CD14-positive monocyte (primary cell): ENCODE data around the gene SEL1L3. TPM values are rescaled to one million over a fixed set of nuclear protein-coding genes. Genes with fewer than 3 reads are reported as not detected.

Source experiments
- DNase-seq, 3 donors: peaks; one replicate each; pipeline ENCODE4 v3.0.0-alpha.2; 2011 to 2022
- H2AFZ ChIP-seq: 2 replicates; pipeline ENCODE4 v1.6.0; 2012; ENCODE audit warnings: mild to moderate bottlenecking, low read depth, low read length, inconsistent platforms; ENCODE audit not compliant: insufficient read depth, poor library complexity, severe bottlenecking
- H3K27ac ChIP-seq, 2 donors: 1 replicate in 1 of 2; 2 replicates in 1 of 2; pipeline ENCODE4 v1.5.1; 2012 to 2013; ENCODE audit warnings: low read length in 2 of 2, control low read depth in 1 of 2, inconsistent platforms in 1 of 2, low read depth in 1 of 2, mild to moderate bottlenecking in 1 of 2
- H3K27me3 ChIP-seq, 2 donors: one replicate each; pipeline versions ENCODE4 v1.6.0 to v1.6.1; 2011 to 2013; ENCODE audit warnings: low read length in 2 of 2; ENCODE audit not compliant: control insufficient read depth in 2 of 2, insufficient read depth in 2 of 2
- H3K36me3 ChIP-seq, 2 donors: replicated peaks in 1 of 2; 1 replicate in 1 of 2; 2 replicates in 1 of 2; pipeline versions ENCODE4 v1.5.1 to v1.6.1; 2012 to 2013; ENCODE audit warnings: low read length in 2 of 2, control low read depth in 1 of 2, inconsistent platforms in 1 of 2, mild to moderate bottlenecking in 1 of 2; ENCODE audit not compliant: insufficient read depth in 2 of 2, control insufficient read depth in 1 of 2
- H3K4me1 ChIP-seq, 2 donors: 1 replicate in 1 of 2; 2 replicates in 1 of 2; pipeline versions ENCODE4 v1.5.1 to v1.6.1; 2012 to 2013; ENCODE audit warnings: low read length in 2 of 2, control low read depth in 1 of 2, inconsistent platforms in 1 of 2, mild to moderate bottlenecking in 1 of 2, moderate library complexity in 1 of 2; ENCODE audit not compliant: insufficient read depth in 2 of 2, control insufficient read depth in 1 of 2
- H3K4me2 ChIP-seq: replicated peaks from 2 replicates; pipeline ENCODE3; 2012; ENCODE audit warnings: low read length, moderate library complexity, mild to moderate bottlenecking; ENCODE audit not compliant: poor library complexity, severe bottlenecking; ENCODE audit errors: extremely low read depth
- H3K4me3 ChIP-seq, 3 experiments: fragments of 200-600 bp in 1 of 3; sonication (generic) in 1 of 3; replicated peaks in 1 of 3; 1 replicate in 2 of 3; 2 replicates in 1 of 3; pipeline ENCODE4 v1.5.1; 2011 to 2013; ENCODE audit warnings: low read length in 3 of 3, mild to moderate bottlenecking in 3 of 3, control low read depth in 2 of 3, low read depth in 2 of 3, inconsistent platforms in 1 of 3, moderate library complexity in 1 of 3
- H3K79me2 ChIP-seq: 2 replicates; pipeline ENCODE4 v1.6.0; 2012; ENCODE audit warnings: mild to moderate bottlenecking, control low read depth, inconsistent platforms, low read length, moderate library complexity; ENCODE audit not compliant: insufficient read depth
- H3K9ac ChIP-seq: 2 replicates; pipeline ENCODE4 v1.6.0; 2017; ENCODE audit warnings: low read length, mild to moderate bottlenecking; ENCODE audit not compliant: insufficient read depth, poor library complexity, severe bottlenecking
- H3K9me3 ChIP-seq, 2 donors: replicated peaks in 1 of 2; 1 replicate in 1 of 2; 2 replicates in 1 of 2; pipeline versions ENCODE4 v1.5.1 to v1.6.1; 2012 to 2013; ENCODE audit warnings: low read length in 2 of 2, control low read depth in 1 of 2; ENCODE audit not compliant: control insufficient read depth in 1 of 2, insufficient read depth in 1 of 2
- H4K20me1 ChIP-seq: 2 replicates; pipeline ENCODE4 v1.6.0; 2012; ENCODE audit warnings: mild to moderate bottlenecking, low read length, control low read depth, moderate library complexity; ENCODE audit not compliant: insufficient read depth
- H3K27ac Mint-ChIP-seq, 7 donors: one replicate each; pipeline ENCODE4 v1.8.0; 2020; ENCODE audit warnings: mild to moderate bottlenecking in 7 of 7, mixed read lengths in 7 of 7, moderate library complexity in 6 of 7, inconsistent platforms in 2 of 7
- H3K27me3 Mint-ChIP-seq, 3 donors: one replicate each; pipeline ENCODE4 v1.8.0; 2021 to 2022; ENCODE audit warnings: low read depth in 3 of 3, mild to moderate bottlenecking in 3 of 3, mixed read lengths in 3 of 3, moderate library complexity in 3 of 3, inconsistent platforms in 1 of 3
- H3K36me3 Mint-ChIP-seq, 2 donors: one replicate each; pipeline ENCODE4 v1.8.0; 2020; ENCODE audit warnings: mixed read lengths in 2 of 2, inconsistent platforms in 1 of 2, mild to moderate bottlenecking in 1 of 2
- H3K4me1 Mint-ChIP-seq: one replicate; pipeline ENCODE4 v1.8.0; 2020; ENCODE audit warnings: mild to moderate bottlenecking, mixed read lengths
- H3K4me3 Mint-ChIP-seq, 2 donors: one replicate each; pipeline ENCODE4 v1.8.0; 2020; ENCODE audit warnings: mild to moderate bottlenecking in 2 of 2, mixed read lengths in 2 of 2, moderate library complexity in 1 of 2
- H3K9me3 Mint-ChIP-seq, 7 donors: one replicate each; pipeline ENCODE4 v1.8.0; 2020 to 2022; ENCODE audit warnings: mixed read lengths in 7 of 7, mild to moderate bottlenecking in 6 of 7, moderate library complexity in 6 of 7, inconsistent platforms in 2 of 7
- CTCF ChIP-seq: fragments of 200-600 bp; IDR thresholded peaks from one replicate; pipeline ENCODE4 v1.8.0; 2022; ENCODE audit warnings: antibody characterized with exemption, mild to moderate bottlenecking
- WGBS: methylation state at CpG from one replicate; pipeline ENCODE4 v1.1.5; 2013; ENCODE audit warnings: missing lambda C conversion rate; ENCODE audit not compliant: insufficient coverage; 5-methylcytosine and 5-hydroxymethylcytosine counted together
- intact Hi-C, 2 donors: fragments of 100-400 bp; cut with micrococcal nuclease; formaldehyde crosslinking; loops; one replicate each; pipeline versions ENCODE4 v1.15.0 to v1.15.1; 2023
- polyA plus RNA-seq, 3 donors: library from polyadenylated mRNA; depleted of rRNA in 1 of 3; unstranded in 2 of 3; stranded (reverse) in 1 of 3; fragments of 300-500 nt in 2 of 3; fragments of >200 nt in 1 of 3; fragmentation: Illumina TruSeq in 2 of 3; gene quantifications; 1 replicate in 2 of 3; 2 replicates in 1 of 3; pipeline ENCODE4 v1.2.3, GENCODE V29; 2012 to 2021

SEL1L3 gene
- polyA plus RNA-seq, 3 donors, result 0.61 to 2.2 (median 1.7) TPM

DNA sequence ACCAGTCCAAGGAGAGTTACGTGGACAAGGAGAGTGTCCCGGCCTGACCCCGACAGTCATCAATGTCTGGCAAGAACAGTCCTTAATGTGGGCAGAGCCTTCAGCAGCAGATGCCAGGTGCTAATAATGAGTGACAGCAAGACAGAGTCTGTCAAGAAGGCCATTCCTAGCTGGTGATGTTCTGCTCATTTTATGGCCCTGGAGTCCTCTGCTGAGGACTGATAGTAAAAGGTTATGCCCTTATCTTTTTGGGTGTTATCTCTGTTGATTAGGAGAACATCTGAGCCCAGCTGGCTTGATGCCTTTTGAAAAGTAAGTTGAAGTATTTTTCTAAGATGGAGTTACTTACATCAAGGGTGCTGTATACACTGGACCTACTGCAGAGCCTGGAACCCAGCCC lies 139.8 kb downstream of the SEL1L3 start:
- Histone ChIP-seq H4K20me1 (no peaks in the 10 kb centered on the region), H2AFZ (no peak overlapping the region), H3K79me2 (no peaks in the 10 kb centered on the region), H3K9me3 (no peaks in the 10 kb centered on the region), H3K36me3 (no peaks in the 10 kb centered on the region), H3K4me2 (no peak overlapping the region), H3K27me3 (no peaks in the 10 kb centered on the region), H3K27ac (no peak overlapping the region), H3K4me1 (no peaks in the 10 kb centered on the region), H3K4me3 (no peak overlapping the region), H3K9ac (no peak overlapping the region)
- intact Hi-C loops, result no loop called here
- Mint-ChIP-seq H3K36me3 (no peaks in the 10 kb centered on the region), H3K4me3 (no peak overlapping the region), H3K27me3 (peaks cover 0 to 1% (median 0%) of the 10 kb centered on the region in 3 donors), H3K9me3 (peaks cover 0 to 9% (median 0%) of the 10 kb centered on the region in 7 donors), H3K27ac (no peak overlapping the region), H3K4me1 (no peaks in the 10 kb centered on the region)
- DNase-seq, result no peak
- no peak for TF ChIP-seq CTCF
- WGBS, result 93% methylated on average over 3 of the region's 3 CpGs

DNA sequence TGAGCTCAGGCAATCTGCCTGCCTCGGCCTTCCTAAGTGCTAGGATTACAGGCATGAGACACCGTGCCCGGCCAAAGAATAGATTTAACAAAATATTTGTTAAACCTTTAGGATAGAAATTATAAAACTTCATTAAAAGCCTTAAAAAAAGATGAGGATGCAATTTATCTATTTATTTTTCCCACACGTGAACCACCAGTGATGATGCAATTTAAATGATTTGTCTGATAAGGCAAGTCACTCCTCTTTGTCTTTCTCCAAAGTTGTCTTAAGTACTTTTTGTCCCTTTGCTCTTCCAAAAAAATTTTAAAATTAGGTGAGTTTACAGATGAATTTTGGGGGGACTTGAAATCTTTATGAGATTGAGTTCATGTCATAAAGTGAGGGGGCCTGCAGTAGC lies 149.0 kb downstream of the SEL1L3 start:
- H3K27ac ChIP-seq, result no peak overlapping the region

More for the DNA sequence above, 149.0 kb downstream of the SEL1L3 start:
- Mint-ChIP-seq H3K27me3 (peaks cover 0 to 6% (median 3%) of the 10 kb centered on the region in 3 donors), H3K4me3 (no peak overlapping the region), H3K36me3 (no peaks in the 10 kb centered on the region), H3K4me1 (no peaks in the 10 kb centered on the region), H3K27ac (no peak overlapping the region), H3K9me3 (peaks cover 0 to 7% (median 1%) of the 10 kb centered on the region in 7 donors)
- DNase-seq, result no peak
- Histone ChIP-seq H3K4me2 (no peak overlapping the region), H2AFZ (no peak overlapping the region), H3K9me3 (no peaks in the 10 kb centered on the region), H4K20me1 (no peaks in the 10 kb centered on the region), H3K36me3 (no peaks in the 10 kb centered on the region), H3K9ac (no peak overlapping the region), H3K4me1 (no peaks in the 10 kb centered on the region), H3K27me3 (no peaks in the 10 kb centered on the region), H3K4me3 (no peak overlapping the region), H3K79me2 (no peaks in the 10 kb centered on the region)
- no peak for TF ChIP-seq CTCF
- intact Hi-C loops, result no loop called here
- WGBS, result no CpG with 5 or more reads among the region's 4 CpGs
